Esophagus muscularis mucosa (tissue), 3 donors: ENCODE measurements around the gene SPON1.

Experiments used
- CTCF ChIP-seq, 3 experiments: fragments of 200-600 bp in 2 of 3; fragments of 450-650 bp in 1 of 3; sonication (generic) in 2 of 3; IDR thresholded peaks; one replicate each; pipeline ENCODE4 v1.5.1; 2017 to 2019; ENCODE audit warnings: antibody characterized with exemption in 3 of 3, mild to moderate bottlenecking in 2 of 3, moderate library complexity in 1 of 3
- POLR2A ChIP-seq: fragments of 450-650 bp; IDR thresholded peaks from one replicate; pipeline ENCODE4 v1.6.1; 2017; ENCODE audit warnings: antibody characterized with exemption, moderate library complexity, mild to moderate bottlenecking, low read depth
- POLR2AphosphoS5 ChIP-seq, 2 donors: sonication (generic); formaldehyde crosslinking; IDR thresholded peaks; one replicate each; pipeline ENCODE4 v1.6.1; 2017; ENCODE audit warnings: antibody characterized with exemption in 2 of 2

- TF ChIP-seq POLR2AphosphoS5 (IDR thresholded peaks at IDR 0.05): no peak
- TF ChIP-seq CTCF (IDR thresholded peaks at IDR 0.05): no peak
- no peak for TF ChIP-seq POLR2A
Observed at GRCh38 chr11:13924801-13925327, 37.7 kb upstream of the SPON1 start.
